HEK293 (cell line): Measurements from ENCODE around the gene LAMTOR4.

Source experiments
- CTCF ChIA-PET: fragments of 350-600 bp; formaldehyde crosslinking; extraction: SDS; loops from one replicate; lab custom pipeline; 2021; ENCODE audit warnings: antibody characterized with exemption; lab: Yijun Ruan, JAX
- POLR2A ChIA-PET: fragments of 300-600 bp; formaldehyde crosslinking; extraction: SDS; loops from one replicate; lab custom pipeline; 2020; ENCODE audit warnings: antibody characterized with exemption, inconsistent platforms; lab: Yijun Ruan, JAX
- H3K27ac ChIP-seq: fragments of 200-500 bp; sonication (Bioruptor generic); 2 replicates; pipeline ENCODE4 v1.5.1; 2014; ENCODE audit warnings: low read depth, low read length, control low read depth, inconsistent platforms; ENCODE audit errors: extremely low read depth
- H3K36me3 ChIP-seq, 2 experiments: fragments of 200-500 bp in 1 of 2; sonication (Bioruptor generic) in 1 of 2; 1 replicate in 1 of 2; 2 replicates in 1 of 2; pipeline ENCODE4 v1.5.1; 2014 to 2017; ENCODE audit warnings: inconsistent platforms in 2 of 2, low read length in 2 of 2; ENCODE audit not compliant: control insufficient read depth in 2 of 2, insufficient read depth in 1 of 2
- H3K4me1 ChIP-seq: fragments of 200-500 bp; sonication (Bioruptor generic); 2 replicates; pipeline ENCODE4 v1.5.1; 2014; ENCODE audit warnings: mild to moderate bottlenecking, low read length, inconsistent platforms; ENCODE audit not compliant: control insufficient read depth, insufficient read depth
- H3K4me3 ChIP-seq: 2 replicates; pipeline ENCODE4 v1.5.1; 2011; ENCODE audit warnings: low read depth, mild to moderate bottlenecking, control low read depth, low read length, moderate library complexity
- H3K9me3 ChIP-seq: fragments of 200-500 bp; sonication (Bioruptor generic); 2 replicates; pipeline ENCODE4 v1.5.1; 2014; ENCODE audit warnings: low read depth, low read length, inconsistent platforms; ENCODE audit not compliant: control insufficient read depth, insufficient read depth
- BCL11A ChIP-seq: fragments of 450-650 bp; formaldehyde crosslinking; IDR thresholded peaks from 2 replicates; pipeline ENCODE4 v1.5.1; 2016; ENCODE audit warnings: low read depth, missing biosample characterization, missing genetic modification characterization
- KLF9 ChIP-seq: fragments of 450-650 bp; formaldehyde crosslinking; IDR thresholded peaks from 2 replicates; pipeline ENCODE4 v1.5.1; 2016; ENCODE audit warnings: missing biosample characterization, missing genetic modification characterization, low read depth
- PRDM10 ChIP-seq: fragments of 450-650 bp; formaldehyde crosslinking; IDR thresholded peaks from 2 replicates; pipeline ENCODE4 v1.5.1; 2016; ENCODE audit warnings: missing biosample characterization, missing genetic modification characterization
- REST ChIP-seq: fragments of 450-650 bp; formaldehyde crosslinking; IDR thresholded peaks from 2 replicates; pipeline ENCODE4 v1.5.1; 2016; ENCODE audit warnings: missing biosample characterization, missing genetic modification characterization
- ZBTB7A ChIP-seq: fragments of 450-650 bp; formaldehyde crosslinking; IDR thresholded peaks from 2 replicates; pipeline ENCODE4 v1.5.1; 2016; ENCODE audit warnings: low read depth, missing biosample characterization, missing genetic modification characterization
- ZNF223 ChIP-seq: fragments of 450-650 bp; formaldehyde crosslinking; IDR thresholded peaks from 2 replicates; pipeline ENCODE4 v1.5.1; 2016; ENCODE audit warnings: missing biosample characterization, missing genetic modification characterization
- ZNF248 ChIP-seq: fragments of 450-650 bp; formaldehyde crosslinking; IDR thresholded peaks from 2 replicates; pipeline ENCODE4 v1.5.1; 2017; ENCODE audit warnings: missing biosample characterization, missing genetic modification characterization
- ZNF623 ChIP-seq: fragments of 450-650 bp; formaldehyde crosslinking; IDR thresholded peaks from 2 replicates; pipeline ENCODE4 v1.5.1; 2016; ENCODE audit warnings: missing biosample characterization, missing genetic modification characterization
- ZNF626 ChIP-seq: fragments of 450-650 bp; sonication (Bioruptor Pico); formaldehyde crosslinking; IDR thresholded peaks from 2 replicates; pipeline ENCODE4 v1.5.1; 2018; ENCODE audit warnings: missing biosample characterization, missing genetic modification characterization, inconsistent platforms
- ZNF645 ChIP-seq: fragments of 450-650 bp; formaldehyde crosslinking; IDR thresholded peaks from 2 replicates; pipeline ENCODE4; 2016; ENCODE audit warnings: missing biosample characterization, missing genetic modification characterization
- ZNF670 ChIP-seq: fragments of 450-650 bp; formaldehyde crosslinking; IDR thresholded peaks from 2 replicates; pipeline ENCODE4 v1.5.1; 2016; ENCODE audit warnings: missing biosample characterization, missing genetic modification characterization, low read depth
- ZNF747 ChIP-seq: fragments of 450-650 bp; formaldehyde crosslinking; IDR thresholded peaks from 2 replicates; pipeline ENCODE4 v1.5.1; 2016; ENCODE audit warnings: missing biosample characterization, missing genetic modification characterization
- ZNF777 ChIP-seq: fragments of 450-650 bp; formaldehyde crosslinking; IDR thresholded peaks from 2 replicates; pipeline ENCODE4 v1.5.1; 2017; ENCODE audit warnings: missing biosample characterization, missing genetic modification characterization, borderline replicate concordance
- ZNF792 ChIP-seq: fragments of 450-650 bp; formaldehyde crosslinking; IDR thresholded peaks from 2 replicates; pipeline ENCODE4 v1.5.1; 2016; ENCODE audit warnings: missing biosample characterization, missing genetic modification characterization
- ZSCAN16 ChIP-seq: fragments of 450-650 bp; formaldehyde crosslinking; IDR thresholded peaks from 2 replicates; pipeline ENCODE4 v1.5.1; 2016; ENCODE audit warnings: missing biosample characterization, missing genetic modification characterization
- ZXDB ChIP-seq: fragments of 450-650 bp; formaldehyde crosslinking; IDR thresholded peaks from 2 replicates; pipeline ENCODE4 v1.5.1; 2016; ENCODE audit warnings: missing biosample characterization, missing genetic modification characterization
- TF ChIP-seq, protein P1 (sequence below): fragments of 450-650 bp; formaldehyde crosslinking; IDR thresholded peaks from 2 replicates; pipeline ENCODE4 v1.5.1; 2016; ENCODE audit warnings: missing biosample characterization, missing genetic modification characterization
- TF ChIP-seq, protein P2 (sequence below): fragments of 450-650 bp; formaldehyde crosslinking; conservative IDR thresholded peaks from 2 replicates; pipeline ENCODE4 v1.5.1; 2016; ENCODE audit warnings: low read depth, missing biosample characterization, missing genetic modification characterization
- TF ChIP-seq, protein P3 (sequence below): fragments of 450-650 bp; formaldehyde crosslinking; IDR thresholded peaks from 2 replicates; pipeline ENCODE4 v1.5.1; 2016; ENCODE audit warnings: missing biosample characterization, missing genetic modification characterization

The LAMTOR4 gene

DNA sequence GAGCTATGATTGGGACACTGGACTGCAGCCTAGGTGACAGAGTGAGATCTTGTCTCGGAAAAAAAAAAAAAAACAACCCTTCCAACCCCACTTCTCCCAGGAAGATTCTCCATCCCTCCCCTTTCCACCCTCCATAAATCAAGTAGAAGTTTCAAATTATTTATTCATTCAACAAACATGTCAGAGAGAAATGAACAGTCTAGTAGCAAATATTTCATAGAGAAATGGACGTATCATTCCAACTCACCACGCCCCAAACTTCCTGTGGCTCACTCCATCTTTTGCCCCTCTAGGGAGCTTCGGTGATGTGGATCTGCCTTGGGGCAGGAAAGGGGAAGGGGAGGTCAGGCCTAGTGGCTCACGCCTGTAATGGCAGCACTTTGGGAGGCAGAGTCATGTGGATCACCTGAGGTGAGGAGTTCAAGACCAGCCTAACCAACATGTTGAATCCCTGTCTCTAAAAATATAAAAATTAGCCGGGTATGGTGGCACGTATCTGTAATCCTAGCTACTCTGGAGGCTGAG lies 10.4 kb downstream of the LAMTOR4 start:
- CTCF ChIA-PET = interaction anchor here (0.9 to 1.9 kb wide), 2 partner anchors 11 to 27 kb away, joined by 3 to 7 read pairs; no protein-coding TSS in a partner anchor
- POLR2A ChIA-PET = interaction anchor here (1.2 to 4.3 kb wide), 2 partner anchors 10 to 18 kb away, joined by 5 to 38 read pairs; partner anchors contain the start of genes GPC2, LAMTOR4 and STAG3
- H3K27ac ChIP-seq = peak overlapping the region; percentile 59
- TF ChIP-seq ZNF670 (tag by site-specific recombination) (no peak), ZNF248 (no peak), ZNF747 (no peak), PRDM10 (no peak), KLF9 (tag by site-specific recombination) (no peak), ZNF223 (tag by site-specific recombination) (no peak), ZXDB (tag by site-specific recombination) (0 out of 2 replicates have a peak, but pooled peaks have one; percentile 4), ZNF626 (tag by site-specific recombination) (no peak), ZBTB7A (no peak), ZNF777 (no peak), ZSCAN16 (tag by site-specific recombination) (no peak), REST (tag by site-specific recombination) (peak; percentile 15; the same call in 1 of the 2 replicates), ZNF645 (no peak), BCL11A (tag by site-specific recombination) (no peak), ZNF792 (no peak), ZNF623 (0 out of 2 replicates have a peak, but pooled peaks have one; percentile 17)
- TF ChIP-seq, protein P1, sequence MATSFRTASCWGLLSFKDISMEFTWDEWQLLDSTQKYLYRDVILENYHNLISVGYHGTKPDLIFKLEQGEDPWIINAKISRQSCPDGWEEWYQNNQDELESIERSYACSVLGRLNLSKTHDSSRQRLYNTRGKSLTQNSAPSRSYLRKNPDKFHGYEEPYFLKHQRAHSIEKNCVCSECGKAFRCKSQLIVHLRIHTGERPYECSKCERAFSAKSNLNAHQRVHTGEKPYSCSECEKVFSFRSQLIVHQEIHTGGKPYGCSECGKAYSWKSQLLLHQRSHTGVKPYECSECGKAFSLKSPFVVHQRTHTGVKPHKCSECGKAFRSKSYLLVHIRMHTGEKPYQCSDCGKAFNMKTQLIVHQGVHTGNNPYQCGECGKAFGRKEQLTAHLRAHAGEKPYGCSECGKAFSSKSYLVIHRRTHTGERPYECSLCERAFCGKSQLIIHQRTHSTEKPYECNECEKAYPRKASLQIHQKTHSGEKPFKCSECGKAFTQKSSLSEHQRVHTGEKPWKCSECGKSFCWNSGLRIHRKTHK (tag by site-specific recombination) = no peak
- TF ChIP-seq, protein P2, sequence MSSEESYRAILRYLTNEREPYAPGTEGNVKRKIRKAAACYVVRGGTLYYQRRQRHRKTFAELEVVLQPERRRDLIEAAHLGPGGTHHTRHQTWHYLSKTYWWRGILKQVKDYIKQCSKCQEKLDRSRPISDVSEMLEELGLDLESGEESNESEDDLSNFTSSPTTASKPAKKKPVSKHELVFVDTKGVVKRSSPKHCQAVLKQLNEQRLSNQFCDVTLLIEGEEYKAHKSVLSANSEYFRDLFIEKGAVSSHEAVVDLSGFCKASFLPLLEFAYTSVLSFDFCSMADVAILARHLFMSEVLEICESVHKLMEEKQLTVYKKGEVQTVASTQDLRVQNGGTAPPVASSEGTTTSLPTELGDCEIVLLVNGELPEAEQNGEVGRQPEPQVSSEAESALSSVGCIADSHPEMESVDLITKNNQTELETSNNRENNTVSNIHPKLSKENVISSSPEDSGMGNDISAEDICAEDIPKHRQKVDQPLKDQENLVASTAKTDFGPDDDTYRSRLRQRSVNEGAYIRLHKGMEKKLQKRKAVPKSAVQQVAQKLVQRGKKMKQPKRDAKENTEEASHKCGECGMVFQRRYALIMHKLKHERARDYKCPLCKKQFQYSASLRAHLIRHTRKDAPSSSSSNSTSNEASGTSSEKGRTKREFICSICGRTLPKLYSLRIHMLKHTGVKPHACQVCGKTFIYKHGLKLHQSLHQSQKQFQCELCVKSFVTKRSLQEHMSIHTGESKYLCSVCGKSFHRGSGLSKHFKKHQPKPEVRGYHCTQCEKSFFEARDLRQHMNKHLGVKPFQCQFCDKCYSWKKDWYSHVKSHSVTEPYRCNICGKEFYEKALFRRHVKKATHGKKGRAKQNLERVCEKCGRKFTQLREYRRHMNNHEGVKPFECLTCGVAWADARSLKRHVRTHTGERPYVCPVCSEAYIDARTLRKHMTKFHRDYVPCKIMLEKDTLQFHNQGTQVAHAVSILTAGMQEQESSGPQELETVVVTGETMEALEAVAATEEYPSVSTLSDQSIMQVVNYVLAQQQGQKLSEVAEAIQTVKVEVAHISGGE (tag by site-specific recombination) = no peak
- TF ChIP-seq, protein P3, sequence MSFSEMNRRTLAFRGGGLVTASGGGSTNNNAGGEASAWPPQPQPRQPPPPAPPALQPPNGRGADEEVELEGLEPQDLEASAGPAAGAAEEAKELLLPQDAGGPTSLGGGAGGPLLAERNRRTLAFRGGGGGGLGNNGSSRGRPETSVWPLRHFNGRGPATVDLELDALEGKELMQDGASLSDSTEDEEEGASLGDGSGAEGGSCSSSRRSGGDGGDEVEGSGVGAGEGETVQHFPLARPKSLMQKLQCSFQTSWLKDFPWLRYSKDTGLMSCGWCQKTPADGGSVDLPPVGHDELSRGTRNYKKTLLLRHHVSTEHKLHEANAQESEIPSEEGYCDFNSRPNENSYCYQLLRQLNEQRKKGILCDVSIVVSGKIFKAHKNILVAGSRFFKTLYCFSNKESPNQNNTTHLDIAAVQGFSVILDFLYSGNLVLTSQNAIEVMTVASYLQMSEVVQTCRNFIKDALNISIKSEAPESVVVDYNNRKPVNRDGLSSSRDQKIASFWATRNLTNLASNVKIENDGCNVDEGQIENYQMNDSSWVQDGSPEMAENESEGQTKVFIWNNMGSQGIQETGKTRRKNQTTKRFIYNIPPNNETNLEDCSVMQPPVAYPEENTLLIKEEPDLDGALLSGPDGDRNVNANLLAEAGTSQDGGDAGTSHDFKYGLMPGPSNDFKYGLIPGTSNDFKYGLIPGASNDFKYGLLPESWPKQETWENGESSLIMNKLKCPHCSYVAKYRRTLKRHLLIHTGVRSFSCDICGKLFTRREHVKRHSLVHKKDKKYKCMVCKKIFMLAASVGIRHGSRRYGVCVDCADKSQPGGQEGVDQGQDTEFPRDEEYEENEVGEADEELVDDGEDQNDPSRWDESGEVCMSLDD (tag by site-specific recombination) = no peak

More for the DNA sequence above, 10.4 kb downstream of the LAMTOR4 start:
- Histone ChIP-seq H3K36me3 (peaks cover 0 to 29% of the 10 kb centered on the region in 2 experiments; a peak in 1 of 3 replicates), H3K4me1 (peaks cover 3% of the 10 kb centered on the region; the same call in 1 of the 2 replicates), H3K9me3 (no peaks in the 10 kb centered on the region), H3K4me3 (peak overlapping the region; percentile 80)
